T-helper 22 cell (primary cell): Measurements from ENCODE around the gene RAB6C.
"Not testable (repeated sequence)": the region's sequence is repeated elsewhere in the genome, so short reads cannot be mapped to it uniquely, and the experiment has no call there.

ENCODE experiments used
- DNase-seq: peaks from one replicate; pipeline ENCODE4 v3.0.0-alpha.2; 2020; ENCODE audit warnings: low read depth

Gene RAB6C

DNA sequence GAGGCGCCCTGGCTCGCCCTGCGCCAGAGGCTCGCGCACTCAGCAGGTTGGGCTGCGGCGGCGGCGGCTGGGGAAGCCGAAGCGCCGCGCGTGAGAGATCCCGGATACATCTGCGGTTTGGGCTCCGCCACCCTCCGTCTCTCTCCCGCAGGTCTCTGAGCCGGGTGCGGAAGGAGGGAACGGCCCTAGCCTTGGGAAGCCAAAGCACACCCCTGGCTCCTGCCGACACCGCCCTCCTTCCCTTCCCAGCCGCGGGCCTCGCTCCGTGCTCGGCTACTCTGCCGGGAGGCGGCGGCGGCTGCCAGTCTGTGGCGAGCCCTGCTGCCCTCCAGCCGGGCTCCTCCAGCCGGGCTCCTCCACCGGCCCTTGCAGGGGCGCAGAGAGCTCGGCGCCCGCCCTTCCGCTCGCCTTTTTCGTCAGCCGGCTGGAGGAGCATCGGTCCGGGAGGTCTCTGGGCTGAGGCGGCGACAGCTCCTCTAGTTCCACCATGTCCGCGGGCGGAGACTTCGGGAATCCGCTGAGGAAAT lies at the start of gene RAB6C:
RAB6C (plus strand) TSS at position 38 of the 527 bp plus-strand sequence; CDS start at position 488, 450 bp downstream.
- not testable (repeated sequence) for DNase-seq

DNA sequence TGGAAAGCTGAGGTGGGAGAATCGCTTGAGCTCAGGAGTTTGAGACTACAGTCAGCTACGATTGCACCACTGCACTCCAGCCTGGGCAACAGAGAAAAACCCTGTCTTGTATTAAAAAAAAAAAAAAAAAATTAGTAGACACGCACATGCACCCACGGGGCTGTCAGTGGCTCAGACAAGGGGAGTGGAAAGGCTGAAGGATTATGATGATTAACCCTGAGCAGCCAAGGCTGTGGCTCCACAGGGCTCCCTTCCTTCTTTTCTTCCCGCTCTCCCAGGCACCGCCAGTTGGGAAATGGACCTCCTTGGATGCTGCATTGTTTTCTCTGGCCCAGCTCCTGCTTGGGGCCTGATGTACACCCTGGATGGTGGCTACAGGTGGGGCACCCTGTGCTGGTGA lies 49.0 kb upstream of the RAB6C start:
- DNase-seq, result no peak

DNA sequence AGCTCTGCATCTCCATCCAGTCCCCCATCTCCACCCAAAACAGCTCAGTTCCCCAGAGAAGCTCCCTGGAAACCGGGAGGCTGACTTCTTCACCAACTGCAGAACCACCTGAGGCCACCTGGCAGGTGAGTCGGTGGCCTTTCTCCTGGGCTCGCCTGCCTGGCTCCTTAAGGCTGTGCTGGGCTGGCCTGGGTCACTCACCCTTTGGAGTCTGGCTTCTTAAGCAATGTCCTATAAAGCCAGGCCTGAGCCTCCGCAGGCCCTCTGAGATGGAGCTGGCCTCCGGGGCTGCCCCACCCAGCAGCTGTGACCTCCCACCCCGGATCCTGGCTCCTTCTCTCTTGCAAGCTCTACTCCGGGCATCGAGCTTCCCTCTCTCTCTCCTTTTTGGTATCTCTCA lies 46.1 kb upstream of the RAB6C start:
- DNase-seq, result not testable (repeated sequence)

DNA sequence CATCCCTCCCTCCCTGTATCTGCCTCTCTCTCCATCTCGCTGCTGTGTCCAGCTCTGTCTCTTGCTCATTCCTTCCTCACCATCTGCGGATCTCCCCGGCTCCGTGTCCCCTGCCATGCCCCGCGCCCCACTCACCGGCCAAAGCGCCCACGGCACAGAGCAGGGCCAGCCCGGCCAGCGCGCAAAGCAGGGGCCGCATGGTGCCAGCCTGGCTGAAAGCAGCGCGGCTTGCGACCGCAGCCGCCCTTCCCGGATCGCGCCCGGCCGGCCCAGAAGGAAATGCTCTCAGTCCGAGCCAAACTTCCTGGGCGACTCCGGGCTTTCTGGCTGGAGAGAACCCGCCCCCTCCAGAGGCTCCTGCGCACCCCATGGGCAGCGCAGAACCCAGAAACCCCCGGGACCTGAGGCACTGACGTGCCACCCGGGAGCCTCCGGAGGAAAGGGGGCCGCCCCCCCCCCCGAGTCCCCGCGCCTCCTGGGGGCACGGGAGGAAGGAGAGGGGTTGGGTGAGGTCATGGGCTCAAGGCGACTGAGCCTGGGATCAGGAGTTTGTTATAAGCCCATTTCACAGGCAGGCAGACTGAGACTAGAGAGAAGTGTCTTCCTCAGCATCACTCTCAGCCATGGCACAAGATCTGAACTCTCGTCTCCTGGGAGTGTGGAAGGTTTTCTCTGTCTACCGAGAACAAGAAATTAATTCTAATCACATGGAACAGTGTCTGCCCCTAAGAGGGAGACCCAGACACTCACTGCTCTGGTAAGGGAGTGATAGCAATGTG lies 45.2 kb upstream of the RAB6C start:
- no peak for DNase-seq

DNA sequence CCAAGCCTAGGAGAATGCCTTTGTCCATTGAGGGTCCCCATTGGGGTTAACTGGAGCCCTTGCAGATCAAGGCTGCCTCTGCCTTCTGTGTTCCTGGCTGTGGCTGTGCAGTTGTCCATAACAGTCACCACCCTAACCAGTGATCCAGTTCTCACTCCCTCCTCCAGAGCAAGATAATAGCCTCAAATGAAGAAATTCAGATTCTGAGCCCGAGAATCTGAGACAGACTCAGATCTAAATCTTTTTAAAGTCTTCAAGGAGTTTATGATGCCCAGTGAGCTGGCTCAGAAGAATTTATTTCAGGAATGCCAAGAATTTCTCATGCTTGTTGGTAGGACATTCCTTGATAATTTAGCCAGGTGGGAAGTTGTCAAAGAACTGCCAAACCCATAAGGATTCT lies 44.3 kb upstream of the RAB6C start:
- DNase-seq, result no peak

DNA sequence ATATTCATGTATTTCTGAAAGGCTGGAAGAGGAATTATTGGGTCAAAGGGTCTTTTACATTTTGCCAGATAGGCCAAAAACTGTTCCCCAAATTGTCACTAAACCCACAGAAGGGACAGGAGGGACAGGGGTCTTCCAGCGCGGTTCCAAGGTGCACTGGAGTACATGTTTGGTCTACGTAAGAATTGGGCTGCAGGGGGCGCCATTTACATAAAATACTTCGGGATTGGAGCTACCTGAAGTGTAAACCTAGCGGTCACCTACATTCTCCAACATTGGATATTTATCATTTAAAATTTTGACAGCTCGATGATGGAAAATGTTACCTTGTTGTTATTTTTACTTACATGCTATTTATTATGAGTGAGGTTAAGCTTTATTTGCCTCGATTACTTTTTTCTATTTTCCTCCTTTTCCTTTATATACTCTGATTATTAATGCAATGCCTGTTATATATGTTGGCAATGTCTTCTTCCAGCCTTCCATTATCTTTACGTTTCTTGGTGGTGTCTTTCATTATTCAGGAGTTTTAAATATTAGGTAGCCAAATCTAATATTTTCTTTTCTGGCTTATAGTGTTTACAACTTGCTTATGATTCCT lies 43.0 kb upstream of the RAB6C start:
- no peak for DNase-seq

DNA sequence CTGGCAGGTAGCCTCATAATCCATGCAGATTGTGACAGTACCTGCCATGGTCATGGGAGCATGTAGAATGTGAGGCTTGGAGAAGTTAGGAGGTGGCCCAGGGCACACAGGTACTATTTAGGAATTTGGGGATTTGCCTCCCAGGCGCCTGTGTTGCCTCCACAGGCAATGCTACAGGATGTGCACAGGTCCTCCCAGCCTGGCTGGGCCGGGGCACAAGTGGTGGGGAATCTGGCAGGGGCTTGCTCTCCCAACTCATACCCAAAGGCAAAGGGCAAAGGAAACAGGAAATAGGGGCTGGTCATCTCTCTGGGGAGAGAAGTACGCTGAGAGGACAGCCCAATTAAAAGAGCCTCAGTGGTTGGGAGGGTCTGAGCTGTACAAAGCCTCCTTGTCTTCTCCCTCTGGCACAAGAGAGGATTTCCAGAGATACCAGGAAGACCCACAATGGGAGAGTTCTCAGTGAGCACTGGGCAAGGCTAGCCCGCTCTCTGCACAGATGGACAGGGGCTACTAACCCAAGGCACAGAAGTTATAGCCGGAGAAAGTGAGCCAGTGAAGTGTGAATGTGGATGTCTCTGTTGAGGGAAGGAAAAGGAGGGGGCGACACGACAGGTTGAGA lies 40.5 kb upstream of the RAB6C start:
- not testable (repeated sequence) for DNase-seq

DNA sequence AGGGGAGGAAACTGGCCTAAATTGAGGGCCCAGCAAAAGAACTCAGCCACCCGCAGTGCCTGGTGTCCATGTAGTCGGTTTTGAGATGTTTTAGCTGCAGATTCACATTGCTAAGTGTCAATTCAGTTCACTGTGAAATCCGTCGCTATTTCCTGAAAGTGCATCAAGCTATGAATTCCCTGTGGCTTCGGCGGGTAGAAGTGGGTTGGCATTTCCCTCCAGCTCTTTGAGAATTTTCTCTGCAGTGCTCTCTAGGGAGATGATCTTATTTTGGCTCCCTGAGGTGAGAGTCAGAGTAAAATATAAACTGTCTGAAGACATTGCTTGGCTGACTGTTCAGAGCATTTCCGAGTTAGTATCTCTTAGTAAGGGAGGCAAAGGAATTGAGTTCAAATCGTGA lies 36.0 kb upstream of the RAB6C start:
- DNase-seq, result not testable (repeated sequence)

DNA sequence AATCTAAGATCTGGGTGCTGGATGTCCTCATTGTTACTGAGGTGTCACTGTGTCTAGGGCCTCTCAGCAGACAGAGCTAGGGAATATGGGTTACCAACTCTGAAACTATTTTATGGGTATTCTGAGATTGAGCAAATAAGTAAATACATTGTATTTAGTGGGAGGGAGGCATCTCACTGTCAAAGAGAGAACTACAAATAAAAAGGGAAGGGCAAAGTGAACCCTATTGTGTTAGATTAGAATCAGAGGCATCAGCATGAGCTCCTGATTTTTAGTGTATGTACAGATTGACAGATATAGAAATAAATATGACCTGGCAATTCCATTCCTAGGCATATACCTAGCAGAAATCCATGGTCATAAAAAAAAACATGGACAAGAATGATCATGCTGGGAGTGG lies 33.9 kb upstream of the RAB6C start:
- DNase-seq, result no peak

DNA sequence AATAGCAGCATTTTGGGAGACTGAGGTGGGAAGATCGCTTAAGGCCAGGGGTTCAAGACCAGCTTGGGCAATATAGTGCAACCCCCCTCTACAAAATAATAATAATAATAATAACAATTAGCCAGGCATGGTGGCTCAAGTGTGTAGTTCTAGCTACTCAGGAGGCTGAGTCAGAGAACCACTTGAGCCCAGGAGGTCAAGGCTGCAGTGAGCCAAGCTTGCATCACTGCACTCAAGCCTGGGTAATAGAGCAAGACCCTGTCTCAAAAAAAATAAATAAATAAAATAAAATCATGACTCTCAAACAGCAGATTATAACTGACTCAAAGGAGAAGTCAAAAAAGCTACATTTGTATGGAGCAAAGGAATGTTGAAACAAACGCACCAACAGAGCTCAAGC lies 31.8 kb upstream of the RAB6C start:
- DNase-seq, result not testable (repeated sequence)

DNA sequence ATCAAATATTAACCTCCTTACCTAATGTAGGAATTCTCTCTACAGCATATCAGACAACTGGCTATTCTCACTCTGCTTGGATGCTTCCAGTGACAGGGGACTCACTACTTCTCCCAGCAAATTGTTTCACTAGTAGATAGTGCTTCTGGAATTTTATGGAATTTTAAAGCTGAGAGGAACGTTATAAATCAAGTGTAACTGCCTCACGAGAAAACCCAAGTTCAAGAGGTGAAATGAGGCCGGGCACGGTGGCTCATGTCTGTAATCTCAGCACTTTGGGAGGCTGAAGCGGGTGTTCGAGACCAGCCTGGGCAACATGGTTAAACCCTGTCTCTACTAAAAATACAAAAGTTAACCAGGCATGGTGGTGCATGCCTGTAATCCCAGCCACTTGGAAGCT lies 23.3 kb upstream of the RAB6C start:
- not testable (repeated sequence) for DNase-seq

DNA sequence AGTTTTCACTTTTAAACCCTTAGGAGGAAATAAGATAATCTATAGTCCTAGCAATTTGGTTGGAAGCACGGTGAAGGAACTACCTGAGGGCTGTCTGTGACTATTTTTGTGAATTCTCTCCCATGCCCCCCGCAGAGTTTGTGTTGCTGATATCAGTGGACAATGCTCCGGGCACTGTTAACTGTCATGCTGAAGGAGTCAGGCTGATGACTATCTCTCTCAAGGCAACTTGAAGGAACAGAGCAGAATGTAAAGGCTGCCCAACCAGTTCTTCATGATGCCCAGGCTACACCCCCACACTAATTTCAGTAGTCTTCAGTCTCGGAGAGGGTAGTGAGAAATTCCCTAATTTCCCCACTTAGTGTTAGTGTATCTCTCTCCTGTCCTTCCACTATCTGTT lies 21.6 kb upstream of the RAB6C start:
- DNase-seq, result no peak

DNA sequence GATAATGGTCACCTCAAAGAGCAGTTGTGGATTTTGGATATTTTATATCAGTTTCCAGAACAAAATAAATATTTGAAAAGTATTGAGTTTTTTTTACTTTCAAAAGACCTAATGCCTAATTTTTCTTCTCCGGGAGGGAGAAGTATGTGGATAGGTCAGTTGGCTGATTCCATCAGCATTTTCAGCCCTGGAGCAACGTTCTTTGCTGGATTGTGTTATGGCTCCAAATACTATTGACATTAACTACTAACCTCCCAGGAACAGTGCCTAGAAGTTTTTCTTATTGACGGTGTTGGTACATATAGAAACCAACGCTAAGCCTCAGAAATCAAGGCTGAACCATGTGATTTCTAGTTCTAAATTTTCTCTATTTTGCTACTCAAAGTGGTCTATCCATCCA lies 20.7 kb upstream of the RAB6C start:
- DNase-seq, result not testable (repeated sequence)

DNA sequence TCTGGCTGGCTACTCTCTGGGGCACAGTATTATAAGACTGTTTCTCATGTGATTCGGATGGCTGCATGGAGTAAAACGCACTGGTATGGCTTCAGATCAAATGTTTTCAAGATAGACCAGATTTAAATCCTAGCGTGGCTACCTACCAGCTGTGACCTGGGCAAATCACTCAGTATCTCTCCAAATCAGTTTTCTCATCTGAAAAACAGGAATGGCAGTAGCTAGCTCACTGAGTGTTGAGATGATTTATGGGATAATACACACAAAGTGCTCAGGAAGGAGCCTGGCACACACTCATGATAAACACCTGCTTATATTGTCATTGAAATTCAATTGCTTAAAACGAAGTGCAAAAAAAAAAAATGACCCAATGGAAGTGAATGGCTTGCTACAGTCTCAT lies 10.9 kb upstream of the RAB6C start:
- not testable (repeated sequence) for DNase-seq

DNA sequence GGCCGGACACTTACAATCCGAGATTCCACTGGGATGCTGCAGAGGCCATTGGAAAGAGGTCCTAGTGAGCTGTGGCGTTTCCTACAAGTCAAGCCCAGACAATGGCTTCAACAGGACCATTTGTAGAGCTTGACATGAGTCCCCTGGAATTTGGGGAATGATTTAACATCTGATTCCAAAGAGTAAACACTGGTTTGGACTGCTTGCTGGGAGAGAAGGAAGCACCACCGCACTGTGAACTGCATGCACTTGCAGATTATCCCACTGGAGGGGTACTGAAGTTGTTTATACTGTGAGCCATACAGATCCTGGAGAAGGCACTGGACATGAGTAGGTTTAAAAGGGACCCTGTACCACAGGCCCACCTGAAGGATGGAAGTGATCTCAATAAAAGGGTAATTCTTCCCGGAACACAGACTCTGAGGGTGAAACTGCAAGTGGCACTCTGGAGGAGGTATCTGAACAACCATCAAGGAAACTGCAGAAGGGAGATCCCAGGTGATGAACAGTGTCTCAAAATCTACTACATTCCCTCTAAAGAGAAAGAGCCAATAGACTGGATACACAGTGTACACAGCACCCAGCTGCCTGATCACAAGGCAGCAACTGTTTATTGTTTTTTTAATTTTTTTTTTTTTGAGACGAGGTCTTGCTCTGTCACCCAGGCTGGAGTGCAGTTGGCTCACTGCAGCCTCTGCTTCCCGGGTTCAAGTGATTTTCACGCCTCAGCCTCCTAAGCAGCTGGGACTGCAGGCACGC lies 4.3 kb upstream of the RAB6C start:
- DNase-seq, result no peak

DNA sequence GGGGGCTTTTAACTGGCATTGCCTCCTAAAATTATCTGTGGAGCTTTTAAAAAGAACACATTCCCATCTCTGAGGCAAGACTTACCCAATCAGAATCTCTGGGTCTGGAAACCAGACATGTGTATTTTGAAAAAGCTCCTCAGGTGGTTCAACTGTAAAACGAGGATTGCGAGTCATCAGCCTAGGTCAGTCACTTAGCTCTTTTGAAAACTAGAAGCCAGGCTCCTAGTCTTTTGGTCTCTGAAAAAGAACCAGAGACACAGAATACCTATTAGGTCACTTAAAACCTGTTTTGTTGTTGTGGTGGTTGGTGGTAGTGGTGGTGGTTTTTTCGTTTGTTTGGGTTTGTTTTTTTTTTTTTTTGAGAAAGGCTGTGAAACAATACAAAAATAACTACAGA lies 2.5 kb upstream of the RAB6C start:
- not testable (repeated sequence) for DNase-seq

DNA sequence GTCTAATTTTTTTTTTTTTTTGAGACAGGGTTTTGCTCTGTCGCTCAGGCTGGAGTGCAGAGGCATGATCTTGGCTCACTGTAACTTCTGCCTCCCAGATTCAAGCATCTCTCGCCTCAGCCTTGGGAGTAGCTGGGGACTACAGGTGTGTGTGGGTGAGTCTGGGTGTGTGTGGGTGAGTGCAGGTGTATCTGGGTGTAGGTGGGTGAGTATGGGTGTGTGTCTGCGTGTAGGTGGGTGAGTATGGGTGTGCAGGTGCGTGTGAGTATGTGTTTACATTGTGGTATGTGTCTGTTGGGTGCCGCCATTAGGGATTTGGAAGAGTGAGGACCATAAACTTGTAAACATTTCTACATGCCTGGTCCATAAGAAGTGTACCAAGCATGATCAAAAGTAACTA lies 1.5 kb upstream of the RAB6C start:
- DNase-seq, result no peak

DNA sequence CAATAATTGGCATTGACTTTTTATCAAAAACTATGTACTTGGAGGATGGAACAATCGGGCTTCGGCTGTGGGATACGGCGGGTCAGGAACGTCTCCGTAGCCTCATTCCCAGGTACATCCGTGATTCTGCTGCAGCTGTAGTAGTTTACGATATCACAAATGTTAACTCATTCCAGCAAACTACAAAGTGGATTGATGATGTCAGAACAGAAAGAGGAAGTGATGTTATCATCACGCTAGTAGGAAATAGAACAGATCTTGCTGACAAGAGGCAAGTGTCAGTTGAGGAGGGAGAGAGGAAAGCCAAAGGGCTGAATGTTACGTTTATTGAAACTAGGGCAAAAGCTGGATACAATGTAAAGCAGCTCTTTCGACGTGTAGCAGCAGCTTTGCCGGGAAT lies 780 bp downstream of the RAB6C start:
- not testable (repeated sequence) for DNase-seq

DNA sequence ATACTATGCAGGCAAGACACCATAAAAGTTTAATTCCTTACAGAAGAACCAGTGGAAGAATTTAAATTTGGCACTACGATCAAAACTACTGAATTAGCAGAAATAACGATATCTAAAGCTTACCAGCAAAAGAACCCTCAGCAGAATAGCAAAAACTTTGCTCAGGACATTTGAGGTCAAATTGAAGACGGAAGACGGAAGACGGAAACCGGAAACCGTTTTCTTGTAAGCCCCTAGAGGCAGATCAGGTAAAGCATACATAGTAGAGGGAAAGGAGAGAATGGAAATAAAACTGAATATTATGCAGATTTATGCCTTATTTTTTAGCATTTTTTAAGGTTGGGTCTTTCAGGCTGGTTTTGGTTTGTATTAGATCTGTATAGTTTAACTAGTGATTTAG lies 2.2 kb downstream of the RAB6C start:
- not testable (repeated sequence) for DNase-seq

DNA sequence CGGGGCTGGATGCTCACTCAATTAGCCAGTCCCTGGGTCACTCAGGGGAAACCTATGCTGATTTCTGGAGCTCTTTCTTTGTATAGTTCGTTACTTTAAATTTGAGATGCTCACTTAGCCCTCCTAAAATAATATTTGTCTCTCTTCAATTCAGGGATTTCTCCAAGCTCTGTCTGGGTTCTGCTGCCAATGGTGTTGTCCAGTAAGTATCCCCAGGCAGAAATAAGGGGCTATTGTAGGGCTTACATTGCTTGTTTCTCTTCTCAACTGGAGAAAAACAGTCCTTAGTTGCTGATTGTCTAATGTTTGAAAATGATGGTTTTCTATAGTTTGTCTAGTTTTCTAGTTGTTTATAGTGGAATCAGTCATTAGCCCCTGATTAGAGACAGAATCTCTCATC lies 5.0 kb downstream of the RAB6C start:
- no peak for DNase-seq

DNA sequence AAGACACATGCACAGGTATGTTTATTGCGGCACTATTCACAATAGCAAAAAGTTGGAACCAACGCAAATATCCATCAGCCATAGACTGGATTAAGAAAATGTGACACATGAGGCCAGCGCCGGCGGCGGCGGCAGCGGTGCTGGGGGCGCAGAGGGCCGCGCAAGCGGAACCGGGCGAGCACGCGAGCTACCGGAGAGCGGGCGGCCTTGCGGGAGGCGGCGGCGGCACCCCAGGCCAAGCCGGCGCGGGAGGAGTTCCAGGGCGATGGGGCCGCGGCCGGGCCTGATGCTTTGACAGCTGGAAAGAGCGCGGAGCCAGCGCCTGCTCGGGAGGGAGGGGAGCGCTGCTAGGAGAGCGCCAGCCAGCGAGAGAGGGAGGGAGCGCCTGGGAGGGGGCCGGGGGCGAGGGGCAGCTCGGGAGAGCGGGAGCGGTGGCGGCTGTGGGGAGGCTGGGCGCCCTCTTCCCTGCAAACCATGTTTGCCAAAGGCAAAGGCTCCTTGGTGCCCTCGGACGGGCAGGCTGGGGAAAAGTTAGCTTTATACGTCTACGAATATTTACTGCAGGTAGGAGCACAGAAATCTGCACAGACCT lies 13.0 kb downstream of the RAB6C start:
- not testable (repeated sequence) for DNase-seq

DNA sequence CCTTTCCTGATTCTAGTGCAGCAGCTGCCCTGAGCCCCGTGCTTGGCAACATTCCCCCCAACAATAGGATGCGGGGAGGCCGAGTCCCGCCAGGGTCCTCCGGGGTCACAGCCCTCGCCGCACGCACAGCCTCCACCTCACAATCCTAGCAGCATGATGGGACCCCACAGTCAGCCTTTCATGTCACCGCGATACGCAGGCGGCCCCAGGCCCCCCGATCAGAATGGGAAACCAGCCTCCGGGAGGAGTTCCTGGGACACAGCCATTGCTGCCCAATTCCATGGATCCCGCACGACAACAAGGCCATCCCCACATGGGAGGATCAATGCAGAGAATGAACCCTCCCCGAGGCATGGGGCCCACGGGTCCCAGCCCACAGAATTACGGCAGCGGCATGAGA lies 13.7 kb downstream of the RAB6C start:
- not testable (repeated sequence) for DNase-seq
